Mammary epithelial cell (primary cell): ENCODE measurements around the gene USP20.

Experiments used
- CTCF ChIP-seq, 2 donors: IDR thresholded peaks in 1 of 2; conservative IDR thresholded peaks in 1 of 2; 2 replicates each; pipeline ENCODE4 v1.5.1; 2011 to 2012; ENCODE audit warnings: inconsistent platforms in 2 of 2, low read length in 2 of 2, mild to moderate bottlenecking in 2 of 2, control low read depth in 1 of 2, low read depth in 1 of 2; ENCODE audit not compliant: insufficient read depth in 1 of 2; ENCODE audit errors: extremely low read depth in 1 of 2
- EZH2 ChIP-seq: IDR thresholded peaks from 2 replicates; pipeline ENCODE4 v1.6.1; 2012; ENCODE audit warnings: low read length, inconsistent platforms, borderline replicate concordance

DNA sequence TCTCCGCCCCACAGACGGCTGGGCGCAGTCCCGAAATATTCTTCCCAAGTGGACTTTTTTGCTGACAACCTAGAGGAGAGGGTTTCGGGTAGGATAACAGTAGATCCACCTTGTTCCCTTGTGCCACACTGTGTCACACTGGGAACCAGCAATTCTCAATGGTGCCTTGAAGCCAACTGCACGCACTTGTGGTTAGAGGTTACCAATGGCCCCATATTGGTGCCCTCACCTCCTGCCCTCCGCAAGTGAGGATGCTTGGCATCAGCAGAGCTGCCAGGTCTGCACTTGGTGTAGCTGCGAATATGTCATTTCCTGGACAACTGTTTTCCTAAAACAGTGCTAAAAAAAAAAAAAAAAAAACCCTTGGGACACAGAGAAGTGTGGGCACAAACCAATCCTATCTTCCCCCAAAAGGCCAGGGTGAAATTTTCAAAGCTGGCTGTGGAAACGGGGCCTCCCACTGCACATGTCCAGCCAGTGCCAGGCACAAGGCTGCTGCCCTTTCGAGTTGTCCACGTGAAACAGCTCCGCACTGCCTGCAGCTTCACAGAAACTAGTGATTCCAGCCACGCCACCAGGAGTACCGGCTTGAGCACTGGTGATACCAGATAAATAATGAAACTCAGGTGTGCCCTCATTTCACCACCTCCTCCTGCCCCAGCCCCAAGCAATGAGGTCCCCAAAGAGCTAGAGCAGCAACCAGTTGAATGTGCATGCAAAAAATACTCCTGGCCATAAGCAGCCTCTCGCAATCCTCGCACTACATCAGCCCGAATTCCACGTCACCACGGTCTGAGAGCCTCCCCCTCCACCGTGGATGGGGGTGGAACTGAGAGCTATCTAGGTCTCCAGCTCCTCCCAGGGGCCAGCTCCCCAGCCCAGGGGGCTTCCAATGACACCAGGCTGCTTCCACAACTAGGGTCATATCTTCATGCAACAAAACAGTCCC lies 51.2 kb downstream of the USP20 start:
- TF ChIP-seq CTCF (conservative IDR thresholded peaks at IDR 0.05 in 1 of 2, IDR thresholded peaks at IDR 0.05 in 1 of 2; ENCODE audit: extremely low read depth in 1 of 2, insufficient read depth in 1 of 2, low read depth in 1 of 2, low read length in 2 of 2) (no peak), EZH2 (no peak)
